HFFc6 (cell line): Measurements from ENCODE around the gene LIPH. TPM values are rescaled to one million over a fixed set of nuclear protein-coding genes. Genes with fewer than 3 reads are reported as not detected.
A peak's percentile ranks its signal among the peaks of the same experiment; 100 is the strongest.

Experiments
- DNase-seq: peaks from one replicate; pipeline ENCODE4 v3.0.0-alpha.2; 2018
- H3K27ac Mint-ChIP-seq: 2 replicates; pipeline ENCODE4 v1.8.0; 2020; ENCODE audit warnings: mild to moderate bottlenecking, mixed read lengths
- H3K27me3 Mint-ChIP-seq: 2 replicates; pipeline ENCODE4 v1.8.0; 2021; ENCODE audit warnings: mild to moderate bottlenecking, moderate library complexity, mixed read lengths; ENCODE audit not compliant: insufficient read depth
- H3K36me3 Mint-ChIP-seq: 2 replicates; pipeline ENCODE4 v1.8.0; 2021; ENCODE audit warnings: low read depth, mixed read lengths
- H3K4me1 Mint-ChIP-seq: 2 replicates; pipeline ENCODE4 v1.8.0; 2020; ENCODE audit warnings: low read depth, mixed read lengths
- H3K4me3 Mint-ChIP-seq: 2 replicates; pipeline ENCODE4 v1.8.0; 2020; ENCODE audit warnings: mild to moderate bottlenecking, moderate library complexity, mixed read lengths
- H3K9me3 Mint-ChIP-seq: 2 replicates; pipeline ENCODE4 v1.8.0; 2020; ENCODE audit warnings: mild to moderate bottlenecking, mixed read lengths
- long read RNA-seq: library from polyadenylated mRNA; unstranded; transcript quantifications from one replicate; pipeline ENCODE4 v2.0.0, GENCODE V29; 2019
- total RNA-seq, 6 experiments: library from RNA; stranded (reverse); fragmentation: NEBNext Ultra II Directional; extraction: Animal tissue kit (Norgen Biotek cat#: 25700); gene quantifications; 2 replicates in 1 of 6; 3 replicates in 5 of 6; pipeline ENCODE4 v1.2.3, GENCODE V29; 2021
- TF ChIP-seq, protein P1 (sequence below): fragments of 200-600 bp; sonication (generic); IDR thresholded peaks from 2 replicates; pipeline ENCODE4 v1.5.0; 2021; ENCODE audit warnings: antibody characterized with exemption, mild to moderate bottlenecking

LIPH gene
- total RNA-seq: 1 to 10 TPM in 1 of 6 experiments, under 1 TPM in 5; 0.10 to 1.6 (median 0.26) TPM
- long read RNA-seq, full-length matches to known transcripts: 1 of 1 reads
- long read RNA-seq, partial matches to known transcripts: 0 of 1 reads
- long read RNA-seq, other reads (novel, unspliced or antisense): 0 of 1 reads

- peaks cover 28% of the 10 kb centered on the region for H3K4me1 Mint-ChIP-seq
- no peaks in the 10 kb centered on the region for H3K27me3 Mint-ChIP-seq
- peak within 1 kb of the TSS; percentile 35 for H3K4me3 Mint-ChIP-seq
- no peak within 1 kb of the TSS; the same call in 1 of the 2 replicates for H3K27ac Mint-ChIP-seq
- H3K36me3 Mint-ChIP-seq: no peaks in the 10 kb centered on the region
- peak; percentile 8 for DNase-seq
- no peaks in the 10 kb centered on the region for H3K9me3 Mint-ChIP-seq
- TF ChIP-seq, protein P1, sequence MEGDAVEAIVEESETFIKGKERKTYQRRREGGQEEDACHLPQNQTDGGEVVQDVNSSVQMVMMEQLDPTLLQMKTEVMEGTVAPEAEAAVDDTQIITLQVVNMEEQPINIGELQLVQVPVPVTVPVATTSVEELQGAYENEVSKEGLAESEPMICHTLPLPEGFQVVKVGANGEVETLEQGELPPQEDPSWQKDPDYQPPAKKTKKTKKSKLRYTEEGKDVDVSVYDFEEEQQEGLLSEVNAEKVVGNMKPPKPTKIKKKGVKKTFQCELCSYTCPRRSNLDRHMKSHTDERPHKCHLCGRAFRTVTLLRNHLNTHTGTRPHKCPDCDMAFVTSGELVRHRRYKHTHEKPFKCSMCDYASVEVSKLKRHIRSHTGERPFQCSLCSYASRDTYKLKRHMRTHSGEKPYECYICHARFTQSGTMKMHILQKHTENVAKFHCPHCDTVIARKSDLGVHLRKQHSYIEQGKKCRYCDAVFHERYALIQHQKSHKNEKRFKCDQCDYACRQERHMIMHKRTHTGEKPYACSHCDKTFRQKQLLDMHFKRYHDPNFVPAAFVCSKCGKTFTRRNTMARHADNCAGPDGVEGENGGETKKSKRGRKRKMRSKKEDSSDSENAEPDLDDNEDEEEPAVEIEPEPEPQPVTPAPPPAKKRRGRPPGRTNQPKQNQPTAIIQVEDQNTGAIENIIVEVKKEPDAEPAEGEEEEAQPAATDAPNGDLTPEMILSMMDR: no peak
Measured at GRCh38 chr3:185552358-185552877, at the start of gene LIPH. LIPH (minus strand) TSS chr3:185552588; CDS start chr3:185552471, 117 bp downstream.

- Mint-ChIP-seq H3K9me3 (no peaks in the 10 kb centered on the region), H3K36me3 (peaks cover 14% of the 10 kb centered on the region), H3K4me3 (no peak overlapping the region), H3K27ac (no peak overlapping the region), H3K27me3 (no peaks in the 10 kb centered on the region), H3K4me1 (no peaks in the 10 kb centered on the region)
- no peak for DNase-seq
- TF ChIP-seq, protein P1: no peak
Measured at GRCh38 chr3:185595526-185595925, 43.1 kb upstream of the LIPH start.

GRCh38 chr3:185594073-185594472 is 41.7 kb upstream of the LIPH start:
- no peak overlapping the region for H3K4me3 Mint-ChIP-seq
- DNase-seq: no peak
- TF ChIP-seq, protein P1: no peak
- H3K27me3 Mint-ChIP-seq: no peaks in the 10 kb centered on the region
- no peak overlapping the region for H3K27ac Mint-ChIP-seq
- H3K36me3 Mint-ChIP-seq: peaks cover 9% of the 10 kb centered on the region; the same call in 1 of the 2 replicates
- H3K4me1 Mint-ChIP-seq: peaks cover 2% of the 10 kb centered on the region; the same call in 1 of the 2 replicates
- no peaks in the 10 kb centered on the region for H3K9me3 Mint-ChIP-seq

DNA sequence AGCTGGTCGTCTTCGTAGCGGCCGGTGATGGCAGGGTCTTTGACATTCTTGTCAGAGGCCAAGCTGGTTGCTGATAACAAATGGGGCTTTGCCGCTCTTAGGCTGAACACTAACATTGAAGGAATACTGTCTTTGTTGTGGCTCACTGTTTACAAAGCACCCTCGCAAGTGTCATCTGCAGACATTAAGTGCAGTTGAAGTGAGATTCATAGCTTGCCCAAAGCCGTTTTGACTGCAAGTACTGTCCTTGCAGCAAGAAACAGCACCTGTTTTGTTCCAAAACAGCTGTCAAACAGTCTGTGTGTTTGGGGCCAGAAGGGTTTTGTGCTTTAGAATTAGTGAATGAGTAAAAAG is 34.3 kb upstream of the LIPH start:
- peak overlapping the region; percentile 93 for H3K4me3 Mint-ChIP-seq
- no peaks in the 10 kb centered on the region for H3K9me3 Mint-ChIP-seq
- peak overlapping the region; percentile 96 for H3K27ac Mint-ChIP-seq
- H3K27me3 Mint-ChIP-seq: peaks cover 2% of the 10 kb centered on the region; the same call in 1 of the 2 replicates
- H3K4me1 Mint-ChIP-seq: peaks cover 26% of the 10 kb centered on the region
- DNase-seq: no peak
- peaks cover 6% of the 10 kb centered on the region; the same call in 1 of the 2 replicates for H3K36me3 Mint-ChIP-seq
- TF ChIP-seq, protein P1: no peak

DNA sequence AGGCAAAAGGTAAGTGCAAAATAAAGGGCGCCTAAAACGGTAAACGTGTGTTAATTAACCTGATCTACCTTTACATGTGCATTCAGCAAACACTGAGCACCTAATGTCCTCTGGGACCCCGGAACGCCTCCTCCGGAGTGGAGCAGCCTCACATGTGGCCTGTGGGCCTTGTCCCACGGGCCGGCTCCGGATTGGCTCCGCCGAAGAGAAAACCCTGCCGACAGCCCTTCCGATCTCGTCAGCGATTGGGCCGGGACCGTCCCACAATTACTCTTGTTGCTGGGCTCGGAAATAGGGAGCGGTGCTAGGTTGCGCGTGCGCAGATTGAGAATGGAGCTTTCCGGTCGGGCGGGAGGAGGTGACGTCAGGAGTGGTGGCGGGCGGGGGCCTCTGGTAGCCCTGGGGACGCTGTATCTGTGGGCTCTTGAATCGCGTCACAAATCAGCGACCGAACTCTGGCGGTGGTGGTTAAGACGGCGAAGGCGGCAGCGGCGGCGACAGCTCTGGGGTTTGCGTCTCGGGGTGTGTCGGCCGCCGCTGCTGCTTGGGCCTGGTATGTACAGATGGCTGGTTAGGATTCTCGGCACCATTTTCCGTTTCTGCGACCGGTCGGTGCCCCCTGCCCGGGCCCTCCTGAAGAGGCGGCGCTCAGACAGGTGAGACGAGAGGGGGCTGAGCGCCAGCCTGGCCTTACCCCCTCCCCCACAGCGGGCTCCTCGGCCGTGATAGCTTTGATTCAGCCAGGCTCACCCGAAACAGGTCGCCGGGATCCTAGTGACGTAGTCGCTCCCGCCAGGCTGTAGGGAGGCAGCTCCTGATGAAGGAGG is 33.7 kb upstream of the LIPH start, which contains the start of gene SENP2:
SENP2 (plus strand) TSS at position 437 of the 827 bp plus-strand sequence; CDS start at position 556, 119 bp downstream.
- TF ChIP-seq, protein P1: no peak
- Mint-ChIP-seq H3K27ac (peak within 1 kb of the TSS; percentile 96), H3K36me3 (peaks cover 6% of the 10 kb centered on the region; the same call in 1 of the 2 replicates), H3K27me3 (peaks cover 2% of the 10 kb centered on the region; the same call in 1 of the 2 replicates), H3K4me3 (peak within 1 kb of the TSS; percentile 93), H3K9me3 (no peaks in the 10 kb centered on the region), H3K4me1 (peaks cover 26% of the 10 kb centered on the region)
- DNase-seq: peak; percentile 99
